SKM-1 (cell line): ENCODE results near the gene DDA1.
"Not testable (repeated sequence)": the region's sequence is repeated elsewhere in the genome, so short reads cannot be mapped to it uniquely, and the experiment has no call there.

ENCODE experiments used
- DNase-seq: peaks from one replicate; lab custom pipeline; 2025; ENCODE audit not compliant: unreplicated experiment; lab: John Stamatoyannopoulos, UW

The DDA1 gene

GRCh38 chr19:17286752-17287151 is 22.6 kb upstream of the DDA1 start:
- DNase-seq = no peak

GRCh38 chr19:17289489-17289888 is 19.9 kb upstream of the DDA1 start:
- DNase-seq = no peak

- peak; percentile 78 for DNase-seq
These were observed 16.9 kb upstream of the DDA1 start for GRCh38 chr19:17292301-17293074.

- DNase-seq = no peak
These were observed 15.8 kb upstream of the DDA1 start for GRCh38 chr19:17293605-17294004.

- DNase-seq = no peak
These were observed 15.1 kb upstream of the DDA1 start for GRCh38 chr19:17294051-17294891.

GRCh38 chr19:17295551-17295950 is 13.8 kb upstream of the DDA1 start:
- DNase-seq = not testable (repeated sequence)

GRCh38 chr19:17296273-17296672 is 13.1 kb upstream of the DDA1 start:
- no peak for DNase-seq

- no peak for DNase-seq
These were observed 12.4 kb upstream of the DDA1 start for GRCh38 chr19:17296976-17297375.

GRCh38 chr19:17300992-17301619 is 8.3 kb upstream of the DDA1 start:
- no peak for DNase-seq

- DNase-seq = peak; percentile 20
These were observed 6.8 kb upstream of the DDA1 start for GRCh38 chr19:17302391-17303166.

- DNase-seq = peak; percentile 89
These were observed 6.0 kb upstream of the DDA1 start, which contains the start of gene ABHD8 for GRCh38 chr19:17303167-17303939. Gene ABHD8, minus strand, starts transcription at chr19:17303425. Its CDS starts 1,809 bp downstream, at chr19:17301616.

GRCh38 chr19:17303940-17304267 is 5.5 kb upstream of the DDA1 start:
- DNase-seq = no peak

GRCh38 chr19:17304386-17305215 is 4.8 kb upstream of the DDA1 start:
- no peak for DNase-seq

GRCh38 chr19:17305216-17305516 is 4.2 kb upstream of the DDA1 start:
- no peak for DNase-seq

GRCh38 chr19:17305517-17306284 is 3.7 kb upstream of the DDA1 start, which contains the start of gene MRPL34:
Gene MRPL34, plus strand, starts transcription at chr19:17305872. Its CDS starts 21 bp downstream, at chr19:17305893.
- peak; percentile 99 for DNase-seq

GRCh38 chr19:17306285-17306714 is 3.1 kb upstream of the DDA1 start:
- no peak for DNase-seq

- no peak for DNase-seq
These were observed 1.4 kb upstream of the DDA1 start for GRCh38 chr19:17307876-17308377.

GRCh38 chr19:17309965-17310461 is 650 bp downstream of the DDA1 start:
- no peak for DNase-seq
